Measurements from ENCODE around the gene SLC35F3.

SLC35F3 gene

GRCh38 chr1:233912447-233912846, 8.0 kb downstream of the SLC35F3 start:
- no peak for DNase-seq (ENCODE audit: low read depth)

DNA sequence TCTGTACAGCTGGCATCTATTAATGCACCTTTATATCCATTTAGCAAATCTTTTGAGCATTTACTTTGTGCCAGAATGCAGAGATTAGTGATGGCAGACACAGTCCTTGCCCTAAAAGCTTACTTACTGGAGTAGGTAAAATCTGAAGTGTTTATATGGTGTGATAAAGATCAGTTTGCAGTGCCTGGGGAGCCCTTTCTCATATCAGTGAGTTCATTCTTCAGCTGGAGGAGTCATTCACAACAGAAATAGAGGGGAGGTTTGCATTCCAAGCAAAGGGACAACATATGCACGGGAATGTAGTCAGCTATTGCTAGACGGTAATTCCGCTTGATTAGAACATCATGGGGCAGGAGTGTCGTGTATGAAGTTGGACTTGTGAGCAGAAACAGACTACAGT, 8.4 kb downstream of the SLC35F3 start:
- DNase-seq (ENCODE audit: low read depth): no peak

DNA sequence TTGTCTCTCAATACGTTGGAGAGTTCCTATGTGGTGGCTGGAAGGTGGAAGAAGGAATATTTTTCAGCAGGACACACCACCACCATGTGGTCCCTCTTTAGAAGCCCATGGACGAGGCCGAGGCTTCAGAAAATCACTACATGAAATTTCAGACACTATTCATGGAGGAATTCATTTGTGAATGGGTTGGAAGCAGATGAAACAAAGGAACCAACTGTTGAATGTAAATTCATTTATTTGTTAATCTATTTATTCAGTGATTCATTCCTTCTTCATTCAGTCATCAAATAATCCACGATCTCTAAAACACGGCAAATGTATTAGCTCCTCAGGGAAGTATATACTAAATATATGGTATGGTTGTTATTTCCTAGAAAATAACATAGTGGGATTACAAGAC, 12.2 kb downstream of the SLC35F3 start:
- DNase-seq (ENCODE audit: low read depth): no peak

DNA sequence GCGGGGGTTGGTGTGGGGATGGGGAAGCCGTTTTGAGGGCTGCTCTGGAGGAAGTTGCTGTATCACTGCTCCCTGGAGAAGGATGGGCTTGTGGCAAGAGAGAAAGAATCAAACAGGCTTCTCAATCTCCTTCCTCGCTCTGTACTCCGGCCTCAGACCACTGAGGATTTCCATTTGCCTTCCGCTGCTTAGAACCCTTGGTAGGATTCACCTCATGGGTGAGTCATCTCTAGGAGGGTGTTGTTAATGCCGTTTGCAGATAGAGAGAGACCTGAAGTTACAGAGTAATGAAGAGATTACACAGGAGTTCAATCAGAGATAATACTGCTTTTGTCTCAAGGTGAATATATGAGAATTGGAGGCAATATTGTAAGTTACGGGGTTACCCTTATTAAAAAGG, 15.3 kb downstream of the SLC35F3 start:
- no peak for DNase-seq (ENCODE audit: low read depth)

DNA sequence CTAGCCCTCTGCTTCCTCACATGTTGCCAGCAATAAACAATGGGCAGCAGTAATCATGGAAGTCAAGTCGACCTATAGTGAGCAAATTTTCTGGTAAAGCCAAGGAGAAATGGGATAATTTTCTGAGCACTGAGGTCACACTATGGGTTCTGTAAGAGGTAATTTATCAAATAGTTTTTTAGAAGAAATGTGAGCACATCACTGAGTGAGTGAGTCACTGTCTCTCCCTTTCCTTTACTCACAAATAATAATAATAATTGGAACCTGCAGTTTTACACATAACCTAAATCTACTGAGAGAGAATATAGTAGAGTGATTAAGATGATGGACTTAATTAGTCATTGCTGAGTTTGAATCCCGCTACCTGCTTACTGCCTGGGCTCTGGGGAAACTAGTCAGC, 23.6 kb downstream of the SLC35F3 start:
- DNase-seq (ENCODE audit: low read depth): no peak

DNA sequence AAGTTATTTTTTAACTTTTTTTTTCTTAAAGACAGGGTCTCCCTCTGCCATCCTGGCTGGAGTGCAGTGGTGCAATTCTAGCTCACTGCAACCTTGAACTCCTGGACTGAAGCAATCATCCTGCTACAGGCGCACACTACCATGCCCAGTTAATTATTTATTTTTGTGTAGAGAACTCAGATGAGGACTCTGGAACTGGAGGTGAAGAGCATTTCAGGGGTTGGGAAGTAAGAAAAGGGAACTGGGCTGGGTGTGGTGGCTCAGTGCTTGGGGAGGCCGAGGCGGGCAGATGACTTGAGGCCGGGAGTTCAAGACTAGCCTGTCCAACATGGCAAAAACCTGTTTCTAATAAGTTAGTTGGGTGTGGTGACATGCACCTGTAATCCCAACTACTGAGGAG, 28.9 kb downstream of the SLC35F3 start:
- DNase-seq (ENCODE audit: low read depth): no peak

- no peak for DNase-seq (ENCODE audit: low read depth)
Measured at GRCh38 chr1:233935297-233935868, 30.9 kb downstream of the SLC35F3 start.

DNA sequence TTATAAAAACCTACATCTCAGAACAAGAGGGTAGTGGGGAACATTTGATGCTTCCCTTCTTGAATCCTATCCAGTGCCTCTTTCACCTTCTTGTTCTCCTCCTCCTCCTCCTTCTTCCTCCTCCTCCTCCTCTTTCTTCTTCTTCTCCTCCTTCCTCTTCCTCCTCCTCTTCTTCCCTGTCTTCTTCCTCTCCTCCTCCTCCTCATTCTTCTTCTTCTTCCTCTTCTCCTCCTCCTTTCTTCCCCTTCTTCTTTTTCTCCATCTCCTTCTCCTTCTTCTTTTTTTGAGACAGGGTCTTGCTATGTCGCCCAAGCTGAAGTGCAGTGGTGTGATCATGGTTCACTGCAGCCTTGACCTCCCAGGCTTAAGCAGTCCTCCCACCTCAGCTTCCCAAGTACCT, 31.9 kb downstream of the SLC35F3 start:
- no peak for DNase-seq (ENCODE audit: low read depth)

DNA sequence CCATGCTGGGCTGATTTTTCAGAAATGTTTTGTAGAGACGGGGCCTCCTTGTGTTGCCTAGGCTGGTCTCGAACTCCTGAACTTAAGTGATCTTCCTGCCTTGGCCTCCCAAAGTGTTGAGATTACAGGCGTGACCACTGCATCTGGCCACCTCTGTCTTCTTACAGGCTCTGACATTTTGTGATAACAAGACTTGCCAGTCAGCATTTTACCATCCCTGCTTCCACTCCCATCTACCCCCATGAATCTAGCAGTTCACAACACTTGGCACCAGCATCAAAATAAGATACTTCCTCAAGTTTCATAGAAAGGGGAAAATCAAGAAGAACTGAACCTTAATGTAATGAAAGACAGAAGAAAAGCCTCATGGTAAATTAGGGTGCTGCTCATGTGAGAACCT, 32.4 kb downstream of the SLC35F3 start:
- no peak for DNase-seq (ENCODE audit: low read depth)

DNA sequence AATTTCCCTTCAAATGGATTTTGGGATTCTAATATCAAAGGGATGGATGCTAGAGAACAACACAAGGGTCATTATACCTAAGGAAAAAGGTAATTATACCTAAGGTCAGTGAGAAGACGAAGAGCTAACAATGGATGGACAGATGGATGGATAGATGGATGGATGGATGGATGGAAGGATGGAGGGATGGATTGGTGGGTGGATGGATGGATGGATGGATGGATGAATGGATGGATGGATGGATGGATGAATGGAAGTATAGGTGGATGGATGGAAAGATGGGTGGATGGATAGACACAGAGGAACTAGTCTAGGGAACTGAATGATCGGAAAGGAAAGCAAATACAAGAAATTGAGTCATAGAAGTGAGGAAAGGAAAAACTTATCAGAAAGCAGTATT, 34.0 kb downstream of the SLC35F3 start:
- DNase-seq (ENCODE audit: low read depth): no peak

GRCh38 chr1:233939451-233939850, 35.0 kb downstream of the SLC35F3 start:
- no peak for DNase-seq (ENCODE audit: low read depth)

- DNase-seq (ENCODE audit: low read depth): no peak
Measured at GRCh38 chr1:233940908-233941307, 36.4 kb downstream of the SLC35F3 start.

DNA sequence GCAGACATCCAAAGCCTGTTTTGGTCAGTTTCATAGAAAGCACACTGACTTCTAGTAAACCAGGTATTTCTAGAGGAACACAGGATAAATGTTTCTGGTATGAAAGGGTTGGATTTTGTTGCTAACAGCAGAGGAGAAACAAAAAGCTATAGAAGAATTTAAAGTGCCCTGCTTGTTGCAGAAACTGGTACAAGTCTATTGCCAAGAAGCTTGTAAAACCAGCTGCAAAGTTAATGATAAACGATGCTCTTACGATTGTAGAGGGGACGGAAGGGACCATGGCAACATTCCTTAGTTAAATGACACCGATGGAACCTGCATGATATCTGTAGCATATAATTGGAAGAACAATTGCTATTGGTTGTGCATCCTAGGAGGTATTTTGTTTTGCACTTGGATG, 40.1 kb downstream of the SLC35F3 start:
- DNase-seq (ENCODE audit: low read depth): no peak

GRCh38 chr1:233945573-233945972, 41.1 kb downstream of the SLC35F3 start:
- DNase-seq (ENCODE audit: low read depth): no peak

GRCh38 chr1:233945979-233946378, 41.5 kb downstream of the SLC35F3 start:
- no peak for DNase-seq (ENCODE audit: low read depth)

- no peak for DNase-seq (ENCODE audit: low read depth)
Measured at GRCh38 chr1:233946724-233947123, 42.2 kb downstream of the SLC35F3 start.

- no peak for DNase-seq (ENCODE audit: low read depth)
Measured at GRCh38 chr1:233951804-233952203, 47.3 kb downstream of the SLC35F3 start.

- no peak for DNase-seq (ENCODE audit: low read depth)
Measured at GRCh38 chr1:233957691-233958090, 53.2 kb downstream of the SLC35F3 start.

DNA sequence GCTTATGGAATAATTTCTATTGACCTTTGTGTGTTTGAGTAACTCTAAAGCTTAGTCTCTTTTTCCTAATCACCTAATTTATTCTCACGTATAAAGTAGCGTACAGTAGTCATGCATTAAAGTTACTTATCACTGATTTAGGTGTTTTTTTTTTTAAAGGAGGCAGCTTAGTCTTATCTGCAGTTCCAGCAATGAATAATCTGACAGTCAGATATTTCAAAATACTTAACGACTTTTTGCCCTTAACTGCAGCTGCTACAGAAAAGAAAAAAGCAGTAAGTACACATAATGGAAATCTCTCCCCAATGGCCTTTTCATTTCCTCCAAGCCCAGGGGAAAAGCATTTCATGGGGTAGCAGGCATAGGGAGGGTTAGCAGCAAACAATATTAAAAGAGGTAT, 54.6 kb downstream of the SLC35F3 start:
- DNase-seq (ENCODE audit: low read depth): no peak

- no peak for DNase-seq (ENCODE audit: low read depth)
Measured at GRCh38 chr1:233959971-233960370, 55.5 kb downstream of the SLC35F3 start.

DNA sequence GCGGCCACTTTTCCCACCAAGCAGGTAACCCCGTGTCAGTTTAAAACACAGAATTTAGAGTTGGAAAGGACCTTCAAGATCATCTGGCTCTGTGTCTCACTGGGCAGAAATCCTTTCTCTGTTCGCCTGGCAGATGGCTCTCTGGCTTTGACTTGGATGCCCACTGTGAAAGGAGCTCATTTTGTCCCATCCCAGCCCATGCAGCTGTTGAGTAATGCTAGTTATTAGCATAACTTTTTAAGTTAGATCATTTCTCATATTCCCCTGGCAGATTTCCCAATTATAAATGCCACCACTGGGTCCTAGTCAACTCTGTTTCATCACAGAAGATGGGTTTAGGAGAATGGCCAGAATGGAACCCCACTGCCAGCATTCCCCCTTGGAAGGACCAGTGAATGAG, 55.9 kb downstream of the SLC35F3 start:
- no peak for DNase-seq (ENCODE audit: low read depth)

DNA sequence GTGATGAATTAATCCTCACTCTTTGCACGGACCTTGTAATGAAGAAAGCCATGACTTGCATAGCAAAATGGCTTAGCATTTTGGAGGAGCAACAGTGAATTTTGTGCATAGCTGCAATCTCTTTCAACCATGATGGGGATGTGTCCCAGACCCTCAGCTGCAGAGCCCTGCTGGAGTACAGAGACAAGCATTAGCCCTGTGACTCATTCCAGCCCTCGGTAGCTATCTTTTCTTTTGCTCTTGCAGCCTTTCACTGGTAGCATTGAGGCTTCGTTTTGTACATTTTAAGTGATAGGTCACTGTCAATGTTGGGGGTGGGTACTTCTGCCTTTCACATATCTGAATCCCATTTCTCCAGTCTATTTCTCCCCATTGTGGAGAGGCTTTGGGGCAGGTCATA, 58.4 kb downstream of the SLC35F3 start:
- no peak for DNase-seq (ENCODE audit: low read depth)

GRCh38 chr1:233965856-233966255, 61.4 kb downstream of the SLC35F3 start:
- DNase-seq (ENCODE audit: low read depth): no peak

DNA sequence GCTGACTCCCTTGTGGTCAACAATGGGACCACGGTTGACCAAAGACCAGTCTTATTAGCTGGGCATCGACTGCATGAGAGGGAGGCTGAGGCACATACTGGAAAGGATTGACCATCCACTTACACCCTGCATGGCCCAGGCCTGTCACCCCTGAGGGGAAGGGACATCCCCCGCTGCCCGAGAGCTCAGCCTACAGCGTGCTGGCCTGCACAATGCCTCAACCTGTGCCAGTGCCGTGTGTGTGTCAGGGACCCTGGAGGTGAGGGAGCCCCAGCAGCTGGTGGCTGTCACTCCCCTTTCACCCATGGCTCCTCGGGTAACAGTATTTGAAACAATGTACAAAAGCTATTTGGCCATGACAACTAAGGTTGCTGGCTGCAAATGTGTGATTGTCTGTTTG, 67.3 kb downstream of the SLC35F3 start:
- no peak for DNase-seq (ENCODE audit: low read depth)

DNA sequence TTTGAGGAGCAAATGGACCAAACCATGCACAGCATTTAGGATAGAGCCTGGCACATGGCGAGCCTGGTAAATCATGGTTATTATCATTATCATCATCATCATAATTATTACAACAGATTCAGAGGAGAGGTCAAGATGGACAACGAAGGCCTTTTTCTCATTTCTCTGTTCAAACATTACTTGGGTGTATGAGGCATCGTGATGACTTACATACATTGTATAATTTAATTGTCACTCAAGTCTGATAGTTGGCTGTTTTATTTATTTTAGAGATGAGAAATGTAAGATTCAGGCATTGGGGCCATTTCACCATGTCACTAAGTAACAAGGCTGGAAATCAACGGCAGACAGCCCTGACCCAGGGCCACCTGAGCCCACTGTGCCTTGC, 68.1 kb downstream of the SLC35F3 start:
- DNase-seq (ENCODE audit: low read depth): no peak

Data from T follicular helper cell (primary cell).